ENCODE measurements around the gene COL28A1. TPM values are rescaled to one million over a fixed set of nuclear protein-coding genes. Genes with fewer than 3 reads are reported as not detected.

COL28A1 gene
- total RNA-seq, 1 donor from 2014 or later: 1.1 TPM

GRCh38 chr7:7565746-7566650, 30.3 kb upstream of the COL28A1 start:
- H3K4me1 Mint-ChIP-seq (ENCODE audit: unreplicated experiment): peaks cover 27% of the 10 kb centered on the region
- no peak for DNase-seq (ENCODE audit: extremely low spot score, unreplicated experiment)

DNA sequence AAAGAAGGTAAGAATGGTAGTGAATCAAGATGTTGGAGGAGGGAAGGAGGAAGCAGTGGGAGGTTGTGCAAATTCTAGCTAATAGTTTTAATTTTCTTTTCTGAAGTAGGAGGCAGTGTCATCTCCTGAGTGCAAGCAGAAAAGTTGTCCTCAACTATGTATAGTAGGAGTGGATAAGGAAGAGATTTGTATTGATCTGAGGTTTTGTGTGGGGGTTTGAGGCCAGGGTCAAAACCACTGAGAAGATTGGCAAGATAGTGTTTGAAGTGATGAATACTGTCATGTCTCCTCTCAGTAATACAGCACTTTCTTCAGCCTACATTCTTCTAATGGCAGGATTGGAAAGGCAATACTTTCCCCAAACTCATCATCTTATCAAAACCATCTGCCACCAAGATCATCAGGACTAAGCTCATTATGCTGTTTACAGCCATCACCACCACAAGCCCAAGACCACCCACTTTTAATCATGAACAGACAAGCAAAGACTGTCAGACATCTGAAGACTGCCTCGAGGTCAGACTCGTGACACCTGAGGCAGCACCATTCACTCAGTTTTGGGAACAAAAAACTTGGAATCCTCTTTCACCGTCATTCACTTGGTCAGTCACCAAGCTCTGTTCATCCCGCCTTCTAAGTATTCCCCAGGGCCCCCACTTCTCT, 29.5 kb upstream of the COL28A1 start:
- TF ChIP-seq CTCF (IDR thresholded peaks at IDR 0.05): no peak
- Mint-ChIP-seq H3K36me3 (ENCODE audit: unreplicated experiment) (peaks cover 11% of the 10 kb centered on the region), H3K9me3 (ENCODE audit: unreplicated experiment) (peaks cover 4% of the 10 kb centered on the region), H3K27me3 (ENCODE audit: unreplicated experiment) (no peaks in the 10 kb centered on the region), H3K4me1 (ENCODE audit: unreplicated experiment) (peaks cover 26% of the 10 kb centered on the region), H3K27ac (ENCODE audit: unreplicated experiment) (no peak overlapping the region), H3K4me3 (ENCODE audit: unreplicated experiment) (no peak overlapping the region)
- DNase-seq (ENCODE audit: extremely low spot score, unreplicated experiment): no peak

More at GRCh38 chr7:7565746-7566650, 30.3 kb upstream of the COL28A1 start:
- no peaks in the 10 kb centered on the region for H3K27me3 Mint-ChIP-seq (ENCODE audit: unreplicated experiment)
- H3K36me3 Mint-ChIP-seq (ENCODE audit: unreplicated experiment): peaks cover 13% of the 10 kb centered on the region
- H3K27ac Mint-ChIP-seq (ENCODE audit: unreplicated experiment): no peak overlapping the region
- H3K9me3 Mint-ChIP-seq (ENCODE audit: unreplicated experiment): no peaks in the 10 kb centered on the region
- no peak overlapping the region for H3K4me3 Mint-ChIP-seq (ENCODE audit: unreplicated experiment)
- TF ChIP-seq CTCF (IDR thresholded peaks at IDR 0.05): no peak

DNA sequence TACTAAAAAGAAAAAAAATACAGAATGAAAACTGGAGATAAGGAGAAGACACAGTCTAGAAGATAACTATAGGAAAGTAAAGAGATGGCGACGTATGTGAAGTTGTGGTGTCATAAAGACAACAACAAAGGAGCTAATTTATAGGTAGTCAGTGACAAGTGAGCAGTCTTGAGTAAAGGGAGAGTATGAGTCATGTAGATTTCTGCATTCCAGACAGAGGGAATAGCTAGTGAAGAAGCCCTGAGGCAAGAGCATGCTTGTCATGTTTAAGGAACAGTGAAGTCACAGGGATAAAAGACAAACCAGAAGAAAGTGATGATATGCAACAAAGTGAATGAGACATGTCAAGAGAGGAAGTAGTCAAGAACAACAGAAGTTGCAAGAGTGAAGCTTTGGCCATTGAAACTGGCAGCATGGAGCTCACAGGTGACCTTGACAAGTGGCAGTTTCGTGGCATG, 28.7 kb upstream of the COL28A1 start:
- no peak overlapping the region for H3K4me3 Mint-ChIP-seq (ENCODE audit: unreplicated experiment)
- no peak for TF ChIP-seq CTCF (IDR thresholded peaks at IDR 0.05)
- peaks cover 11% of the 10 kb centered on the region for H3K36me3 Mint-ChIP-seq (ENCODE audit: unreplicated experiment)
- no peak for DNase-seq (ENCODE audit: extremely low spot score, unreplicated experiment)
- H3K9me3 Mint-ChIP-seq (ENCODE audit: unreplicated experiment): peaks cover 11% of the 10 kb centered on the region
- no peaks in the 10 kb centered on the region for H3K27me3 Mint-ChIP-seq (ENCODE audit: unreplicated experiment)
- peaks cover 20% of the 10 kb centered on the region for H3K4me1 Mint-ChIP-seq (ENCODE audit: unreplicated experiment)
- H3K27ac Mint-ChIP-seq (ENCODE audit: unreplicated experiment): no peak overlapping the region

- no peak overlapping the region for H3K27ac Mint-ChIP-seq (ENCODE audit: unreplicated experiment)
- no peak overlapping the region for H3K4me3 Mint-ChIP-seq (ENCODE audit: unreplicated experiment)
- peaks cover 15% of the 10 kb centered on the region for H3K9me3 Mint-ChIP-seq (ENCODE audit: unreplicated experiment)
- no peaks in the 10 kb centered on the region for H3K27me3 Mint-ChIP-seq (ENCODE audit: unreplicated experiment)
- peaks cover 16% of the 10 kb centered on the region for H3K36me3 Mint-ChIP-seq (ENCODE audit: unreplicated experiment)
- no peak for DNase-seq (ENCODE audit: extremely low spot score, unreplicated experiment)
- no peak for TF ChIP-seq CTCF (IDR thresholded peaks at IDR 0.05)
- peaks cover 15% of the 10 kb centered on the region for H3K4me1 Mint-ChIP-seq (ENCODE audit: unreplicated experiment)
Observed at GRCh38 chr7:7563813-7564212, 28.1 kb upstream of the COL28A1 start.

DNA sequence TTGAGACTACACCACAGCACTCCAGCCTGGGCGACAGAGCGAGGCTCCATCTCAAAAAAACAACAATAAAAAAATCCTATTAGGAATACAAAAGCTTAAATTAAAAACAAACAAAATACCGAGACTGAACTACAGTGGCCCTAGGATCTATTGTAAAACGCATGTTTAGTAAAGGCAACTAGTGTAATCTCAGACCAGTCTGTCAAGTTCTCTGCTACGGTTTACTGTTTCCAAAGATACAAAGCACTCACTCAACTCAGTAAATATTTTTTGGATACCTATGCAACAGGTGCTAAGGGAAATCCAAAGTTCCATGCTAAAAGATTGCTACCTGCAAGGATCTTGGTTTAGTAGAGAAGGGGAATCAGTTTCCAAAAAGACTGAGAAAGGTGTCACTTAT, 27.6 kb upstream of the COL28A1 start:
- Mint-ChIP-seq H3K9me3 (ENCODE audit: unreplicated experiment) (peaks cover 20% of the 10 kb centered on the region), H3K27me3 (ENCODE audit: unreplicated experiment) (no peaks in the 10 kb centered on the region), H3K27ac (ENCODE audit: unreplicated experiment) (no peak overlapping the region), H3K36me3 (ENCODE audit: unreplicated experiment) (peaks cover 21% of the 10 kb centered on the region), H3K4me3 (ENCODE audit: unreplicated experiment) (no peak overlapping the region), H3K4me1 (ENCODE audit: unreplicated experiment) (peaks cover 10% of the 10 kb centered on the region)
- no peak for DNase-seq (ENCODE audit: extremely low spot score, unreplicated experiment)
- no peak for TF ChIP-seq CTCF (IDR thresholded peaks at IDR 0.05)
